ENCODE measurements around the gene RAB6B.

DNA sequence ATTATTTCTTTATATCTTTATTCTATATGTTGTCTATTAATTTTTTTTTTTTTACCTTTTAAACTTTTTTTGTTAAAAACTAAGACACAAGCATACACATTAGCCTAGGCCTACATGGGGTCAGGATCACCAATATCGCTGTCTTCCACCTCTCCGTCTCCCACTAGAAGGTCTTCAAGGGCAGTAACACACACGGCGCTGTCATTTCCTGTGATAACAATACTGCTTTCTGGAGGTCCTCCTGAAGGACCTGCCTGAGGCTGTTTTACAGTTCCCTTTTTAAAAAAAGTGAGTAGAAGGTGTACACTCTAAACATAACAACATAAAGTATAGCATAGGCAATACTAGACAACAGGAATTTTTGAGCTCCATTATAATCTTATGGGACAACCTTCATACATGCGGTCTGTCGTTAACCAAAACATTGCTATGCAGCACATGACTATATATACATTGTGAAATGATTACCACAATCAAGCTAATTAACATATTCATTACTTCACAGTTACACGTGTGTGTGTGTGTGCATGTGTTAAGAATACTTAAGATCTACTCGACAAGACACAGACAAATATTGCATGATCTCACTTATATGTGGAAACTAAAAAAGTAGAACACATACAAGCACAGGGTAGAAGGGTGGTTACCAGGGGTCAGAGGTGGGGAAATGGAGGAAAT is 20.8 kb downstream of the RAB6B start:
- no peak for TF ChIP-seq POLR2A (IDR thresholded peaks at IDR 0.05)
- TF ChIP-seq, protein P1, sequence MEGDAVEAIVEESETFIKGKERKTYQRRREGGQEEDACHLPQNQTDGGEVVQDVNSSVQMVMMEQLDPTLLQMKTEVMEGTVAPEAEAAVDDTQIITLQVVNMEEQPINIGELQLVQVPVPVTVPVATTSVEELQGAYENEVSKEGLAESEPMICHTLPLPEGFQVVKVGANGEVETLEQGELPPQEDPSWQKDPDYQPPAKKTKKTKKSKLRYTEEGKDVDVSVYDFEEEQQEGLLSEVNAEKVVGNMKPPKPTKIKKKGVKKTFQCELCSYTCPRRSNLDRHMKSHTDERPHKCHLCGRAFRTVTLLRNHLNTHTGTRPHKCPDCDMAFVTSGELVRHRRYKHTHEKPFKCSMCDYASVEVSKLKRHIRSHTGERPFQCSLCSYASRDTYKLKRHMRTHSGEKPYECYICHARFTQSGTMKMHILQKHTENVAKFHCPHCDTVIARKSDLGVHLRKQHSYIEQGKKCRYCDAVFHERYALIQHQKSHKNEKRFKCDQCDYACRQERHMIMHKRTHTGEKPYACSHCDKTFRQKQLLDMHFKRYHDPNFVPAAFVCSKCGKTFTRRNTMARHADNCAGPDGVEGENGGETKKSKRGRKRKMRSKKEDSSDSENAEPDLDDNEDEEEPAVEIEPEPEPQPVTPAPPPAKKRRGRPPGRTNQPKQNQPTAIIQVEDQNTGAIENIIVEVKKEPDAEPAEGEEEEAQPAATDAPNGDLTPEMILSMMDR (IDR thresholded peaks at IDR 0.05), result no peak

Data from breast epithelium (tissue), 3 donors.